Stimulated activated naive CD8-positive, alpha-beta T cell treated with anti-CD3 and anti-CD28 coated beads, Interleukin-15, Interleukin-2, amounts not matched to agents 100 ng/mL and 50 ng/mL, for 24 hours (primary cell): ENCODE results near the gene JUNB.
"Not testable (repeated sequence)": the region's sequence is repeated elsewhere in the genome, so short reads cannot be mapped to it uniquely, and the experiment has no call there.

Experiments used
- H3K27ac Mint-ChIP-seq: one replicate; pipeline ENCODE4 v1.8.0; 2021; ENCODE audit warnings: mild to moderate bottlenecking, mixed read lengths
- H3K27me3 Mint-ChIP-seq: one replicate; pipeline ENCODE4 v1.8.0; 2021; ENCODE audit warnings: mixed read lengths
- H3K36me3 Mint-ChIP-seq: one replicate; pipeline ENCODE4 v1.8.0; 2021; ENCODE audit warnings: low read depth, mixed read lengths
- H3K4me1 Mint-ChIP-seq: one replicate; pipeline ENCODE4 v1.8.0; 2021; ENCODE audit warnings: low read depth, mixed read lengths
- H3K4me3 Mint-ChIP-seq: one replicate; pipeline ENCODE4 v1.8.0; 2021; ENCODE audit warnings: mild to moderate bottlenecking, mixed read lengths
- H3K9me3 Mint-ChIP-seq: one replicate; pipeline ENCODE4 v1.8.0; 2021; ENCODE audit warnings: mixed read lengths

Gene JUNB

DNA sequence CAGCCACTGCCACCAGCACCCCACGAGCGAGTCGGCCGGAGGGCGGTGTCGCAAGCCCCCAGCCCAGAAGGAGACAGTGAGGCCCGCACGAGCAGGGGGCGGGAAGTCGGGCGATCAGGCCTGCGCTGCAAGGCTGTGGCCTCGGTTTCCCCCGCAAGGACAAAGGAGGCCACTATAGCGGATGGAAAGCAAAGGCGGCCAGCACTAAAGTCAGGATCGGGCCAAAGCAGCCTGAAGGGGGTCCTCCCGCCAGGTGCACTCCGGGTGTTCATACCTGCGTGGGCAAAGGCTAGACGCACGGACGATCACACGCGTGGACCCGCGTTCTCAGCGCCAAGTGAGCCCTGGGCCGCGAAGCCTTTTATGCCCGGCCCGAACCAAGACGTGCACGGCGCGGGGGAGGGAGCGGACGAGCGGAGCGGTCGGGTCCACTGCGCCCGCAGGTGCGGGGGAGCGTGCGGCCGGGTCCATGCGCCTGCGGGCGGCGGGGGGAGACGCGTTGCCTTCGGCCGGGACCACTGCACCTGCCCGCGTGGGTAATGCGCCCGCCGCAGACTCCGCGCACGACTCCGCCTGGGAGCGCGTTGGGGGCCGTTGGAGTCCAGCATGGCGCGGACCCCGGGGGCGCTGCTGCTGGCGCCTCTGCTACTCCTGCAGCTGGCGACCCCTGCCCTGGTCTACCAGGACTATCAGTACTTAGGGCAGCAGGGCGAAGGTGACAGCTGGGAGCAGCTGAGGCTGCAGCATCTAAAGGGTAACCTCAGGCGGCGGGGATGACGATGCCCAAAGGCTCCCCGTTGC lies 10.4 kb downstream of the JUNB start, which contains the start of the genes PRDX2 and THSD8:
TSS of gene PRDX2 (minus strand) at position 335 of the 801 bp plus-strand sequence. CDS start 539 bp downstream, outside the sequence.
TSS of gene THSD8 (plus strand) at position 604 of the 801 bp plus-strand sequence. CDS start at position 607, 3 bp downstream.
- H3K27ac Mint-ChIP-seq: peak within 1 kb of the TSS; percentile 83
- H3K4me1 Mint-ChIP-seq: peaks cover 25% of the 10 kb centered on the region
- peak within 1 kb of the TSS; percentile 89 for H3K4me3 Mint-ChIP-seq
- H3K27me3 Mint-ChIP-seq: no peaks in the 10 kb centered on the region
- H3K9me3 Mint-ChIP-seq: no peaks in the 10 kb centered on the region
- H3K36me3 Mint-ChIP-seq: peaks cover 12% of the 10 kb centered on the region

- peaks cover 25% of the 10 kb centered on the region for H3K4me1 Mint-ChIP-seq
- H3K27me3 Mint-ChIP-seq: no peaks in the 10 kb centered on the region
- peak overlapping the region; percentile 51 for H3K27ac Mint-ChIP-seq
- H3K4me3 Mint-ChIP-seq: peak overlapping the region; percentile 89
- H3K9me3 Mint-ChIP-seq: no peaks in the 10 kb centered on the region
- peaks cover 15% of the 10 kb centered on the region for H3K36me3 Mint-ChIP-seq
These were observed 11.2 kb downstream of the JUNB start for GRCh38 chr19:12802267-12803106.

DNA sequence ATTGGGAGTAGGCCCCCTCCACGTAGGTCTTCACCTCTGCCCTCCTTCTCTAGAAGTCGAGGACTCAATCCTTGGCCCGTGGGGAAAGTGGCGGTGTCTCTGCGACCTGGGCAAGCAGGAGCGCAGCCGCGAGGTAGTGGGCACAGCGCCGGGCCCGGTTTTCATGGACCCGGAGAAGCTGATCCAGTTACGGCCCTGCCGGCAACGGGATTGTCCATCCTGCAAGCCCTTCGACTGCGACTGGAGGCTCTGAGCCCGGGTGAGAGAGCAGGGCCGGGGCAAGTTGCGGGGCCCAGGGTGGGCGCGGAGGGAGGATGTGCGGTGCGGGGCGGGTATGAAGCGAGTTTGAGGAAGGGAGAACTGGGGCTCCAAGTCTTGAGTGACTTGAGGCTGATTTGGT lies 12.8 kb downstream of the JUNB start:
- H3K9me3 Mint-ChIP-seq: no peaks in the 10 kb centered on the region
- peaks cover 23% of the 10 kb centered on the region for H3K36me3 Mint-ChIP-seq
- no peaks in the 10 kb centered on the region for H3K27me3 Mint-ChIP-seq
- no peak overlapping the region for H3K27ac Mint-ChIP-seq
- H3K4me3 Mint-ChIP-seq: no peak overlapping the region
- peaks cover 29% of the 10 kb centered on the region for H3K4me1 Mint-ChIP-seq

- Mint-ChIP-seq H3K36me3 (peaks cover 17% of the 10 kb centered on the region), H3K4me3 (peak within 1 kb of the TSS; percentile 95), H3K4me1 (peaks cover 22% of the 10 kb centered on the region), H3K9me3 (no peaks in the 10 kb centered on the region), H3K27me3 (no peaks in the 10 kb centered on the region), H3K27ac (peak within 1 kb of the TSS; percentile 92)
These were observed 15.2 kb downstream of the JUNB start, which contains the start of gene RNASEH2A for GRCh38 chr19:12806242-12807081. TSS of gene RNASEH2A (plus strand) at chr19:12806584. CDS start at chr19:12806674, 90 bp downstream.

GRCh38 chr19:12815088-12815487 lies 23.8 kb downstream of the JUNB start:
- Mint-ChIP-seq H3K4me1 (no peaks in the 10 kb centered on the region), H3K27me3 (no peaks in the 10 kb centered on the region), H3K9me3 (no peaks in the 10 kb centered on the region), H3K27ac (no peak overlapping the region), H3K36me3 (peaks cover 21% of the 10 kb centered on the region), H3K4me3 (no peak overlapping the region)

- not testable (repeated sequence) for H3K27ac Mint-ChIP-seq, H3K4me1 Mint-ChIP-seq, H3K9me3 Mint-ChIP-seq, H3K4me3 Mint-ChIP-seq, H3K27me3 Mint-ChIP-seq
- H3K36me3 Mint-ChIP-seq: peaks cover 21% of the 10 kb centered on the region
These were observed 25.9 kb downstream of the JUNB start for GRCh38 chr19:12817188-12817587.

- peaks cover 16% of the 10 kb centered on the region for H3K36me3 Mint-ChIP-seq
- H3K9me3 Mint-ChIP-seq, H3K4me3 Mint-ChIP-seq, H3K27me3 Mint-ChIP-seq, H3K27ac Mint-ChIP-seq, H3K4me1 Mint-ChIP-seq: not testable (repeated sequence)
These were observed 26.5 kb downstream of the JUNB start for GRCh38 chr19:12817810-12818209.

GRCh38 chr19:12821761-12822160 lies 30.5 kb downstream of the JUNB start:
- H3K9me3 Mint-ChIP-seq: no peaks in the 10 kb centered on the region
- H3K27me3 Mint-ChIP-seq: peaks cover 16% of the 10 kb centered on the region
- H3K4me3 Mint-ChIP-seq: no peak overlapping the region
- H3K27ac Mint-ChIP-seq: no peak overlapping the region
- H3K36me3 Mint-ChIP-seq: no peaks in the 10 kb centered on the region
- peaks cover 6% of the 10 kb centered on the region for H3K4me1 Mint-ChIP-seq

GRCh38 chr19:12825254-12826131 lies 34.2 kb downstream of the JUNB start:
- no peak overlapping the region for H3K4me3 Mint-ChIP-seq
- no peaks in the 10 kb centered on the region for H3K9me3 Mint-ChIP-seq
- no peaks in the 10 kb centered on the region for H3K36me3 Mint-ChIP-seq
- peaks cover 9% of the 10 kb centered on the region for H3K4me1 Mint-ChIP-seq
- peaks cover 48% of the 10 kb centered on the region for H3K27me3 Mint-ChIP-seq
- H3K27ac Mint-ChIP-seq: no peak overlapping the region

- no peak overlapping the region for H3K27ac Mint-ChIP-seq
- no peaks in the 10 kb centered on the region for H3K9me3 Mint-ChIP-seq
- peaks cover 77% of the 10 kb centered on the region for H3K27me3 Mint-ChIP-seq
- no peak overlapping the region for H3K4me3 Mint-ChIP-seq
- H3K36me3 Mint-ChIP-seq: no peaks in the 10 kb centered on the region
- H3K4me1 Mint-ChIP-seq: peaks cover 25% of the 10 kb centered on the region
These were observed 37.2 kb downstream of the JUNB start for GRCh38 chr19:12828494-12828893.

DNA sequence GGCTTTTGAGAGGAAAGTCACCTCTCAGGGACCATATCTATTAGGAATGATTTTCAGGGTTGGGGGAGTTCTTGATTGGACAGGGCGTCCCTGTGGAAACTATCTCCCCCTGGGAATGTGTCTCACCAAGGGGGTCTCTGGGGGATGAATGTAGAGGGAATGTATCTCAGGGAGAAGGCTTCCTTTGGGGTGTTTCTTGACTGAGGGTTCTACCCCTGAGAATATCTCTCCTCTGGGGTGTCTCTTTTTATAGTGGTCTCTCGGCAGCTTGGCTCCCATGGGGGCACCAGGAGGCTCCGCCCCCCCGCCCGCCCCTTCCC lies 42.1 kb downstream of the JUNB start:
- Mint-ChIP-seq H3K4me1 (peaks cover 40% of the 10 kb centered on the region), H3K27ac (no peak overlapping the region), H3K9me3 (no peaks in the 10 kb centered on the region), H3K27me3 (peaks cover 83% of the 10 kb centered on the region), H3K36me3 (no peaks in the 10 kb centered on the region), H3K4me3 (peak overlapping the region; percentile 30)

- no peak overlapping the region for H3K27ac Mint-ChIP-seq
- peaks cover 78% of the 10 kb centered on the region for H3K27me3 Mint-ChIP-seq
- peaks cover 39% of the 10 kb centered on the region for H3K4me1 Mint-ChIP-seq
- no peaks in the 10 kb centered on the region for H3K9me3 Mint-ChIP-seq
- no peaks in the 10 kb centered on the region for H3K36me3 Mint-ChIP-seq
- peak overlapping the region; percentile 28 for H3K4me3 Mint-ChIP-seq
These were observed 42.7 kb downstream of the JUNB start for GRCh38 chr19:12833738-12834565.

GRCh38 chr19:12834566-12834943 lies 43.3 kb downstream of the JUNB start, which contains the start of gene RTBDN:
TSS of gene RTBDN (minus strand) at chr19:12834579. CDS start at chr19:12829979, 4,600 bp downstream.
- no peaks in the 10 kb centered on the region for H3K9me3 Mint-ChIP-seq
- H3K4me1 Mint-ChIP-seq: peaks cover 44% of the 10 kb centered on the region
- peaks cover 81% of the 10 kb centered on the region for H3K27me3 Mint-ChIP-seq
- no peaks in the 10 kb centered on the region for H3K36me3 Mint-ChIP-seq
- peak within 1 kb of the TSS; percentile 30 for H3K4me3 Mint-ChIP-seq
- H3K27ac Mint-ChIP-seq: no peak within 1 kb of the TSS
